Skin epidermis (tissue), 12 donors: ENCODE data around the gene MOV10.

Experiments used
- H3K27ac ChIP-seq, 21 experiments: fragments of 200-600 bp; sonication (generic) in 11 of 21; one replicate each; pipeline ENCODE4 v1.5.0; 2020; ENCODE audit warnings: mild to moderate bottlenecking in 3 of 21, inconsistent platforms in 2 of 21, moderate library complexity in 2 of 21
- H3K4me3 ChIP-seq, 7 experiments: fragments of 200-600 bp; sonication (generic) in 2 of 7; one replicate each; pipeline ENCODE4 v1.5.0; 2020; ENCODE audit warnings: inconsistent platforms in 2 of 7, mild to moderate bottlenecking in 2 of 7, moderate library complexity in 1 of 7

The MOV10 gene

DNA sequence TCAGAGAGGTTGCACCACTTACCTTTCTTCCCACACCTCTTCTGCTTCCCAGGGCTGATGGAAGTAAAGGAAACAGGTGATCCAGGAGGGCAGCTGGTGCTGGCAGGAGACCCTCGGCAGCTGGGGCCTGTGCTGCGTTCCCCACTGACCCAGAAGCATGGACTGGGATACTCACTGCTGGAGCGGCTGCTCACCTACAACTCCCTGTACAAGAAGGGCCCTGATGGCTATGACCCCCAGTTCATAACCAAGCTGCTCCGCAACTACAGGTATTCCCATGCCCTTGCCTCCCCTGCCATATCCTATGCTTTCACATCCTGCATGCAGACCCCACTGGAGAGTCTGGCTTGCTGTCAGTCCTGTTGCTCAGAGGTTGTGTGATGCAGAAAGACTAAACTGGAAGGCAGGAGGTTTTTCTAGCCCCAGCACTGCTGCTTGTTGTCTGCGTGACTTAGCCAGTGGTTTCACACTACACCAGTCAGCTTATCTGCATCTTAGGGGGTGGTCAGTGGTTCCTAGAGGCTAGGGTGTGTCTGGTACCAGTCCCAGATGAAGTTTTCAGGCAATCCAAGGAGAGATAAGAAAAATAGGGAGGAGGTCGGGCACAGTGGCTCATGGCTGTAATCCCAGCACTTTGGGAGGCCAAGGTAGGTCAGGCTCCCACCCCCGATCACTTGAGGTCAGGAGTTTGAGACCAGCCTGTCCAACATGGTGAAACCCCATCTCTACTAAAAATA lies 22.3 kb downstream of the MOV10 start:
- no peak overlapping the region for H3K4me3 ChIP-seq
- H3K27ac ChIP-seq, result no peak overlapping the region

DNA sequence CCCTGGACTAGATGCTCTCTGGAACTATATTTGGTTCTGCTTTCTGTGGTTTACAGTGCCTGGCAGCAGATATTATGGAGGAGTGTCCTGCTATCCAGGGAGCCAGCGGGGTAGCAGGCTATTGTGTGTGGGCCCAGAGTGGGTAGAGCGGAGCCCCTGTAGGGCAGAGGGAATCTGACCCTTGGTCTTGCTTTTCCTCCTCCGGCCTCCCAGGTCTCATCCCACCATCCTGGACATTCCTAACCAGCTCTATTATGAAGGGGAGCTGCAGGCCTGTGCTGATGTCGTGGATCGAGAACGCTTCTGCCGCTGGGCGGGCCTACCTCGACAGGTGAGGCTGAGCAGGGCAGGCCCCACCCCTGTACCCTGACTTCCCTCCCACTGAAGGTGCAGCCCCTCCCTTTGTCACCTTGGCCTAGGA lies 23.3 kb downstream of the MOV10 start:
- peak overlapping the region in 1 of 21 experiments; percentile 1 for H3K27ac ChIP-seq

DNA sequence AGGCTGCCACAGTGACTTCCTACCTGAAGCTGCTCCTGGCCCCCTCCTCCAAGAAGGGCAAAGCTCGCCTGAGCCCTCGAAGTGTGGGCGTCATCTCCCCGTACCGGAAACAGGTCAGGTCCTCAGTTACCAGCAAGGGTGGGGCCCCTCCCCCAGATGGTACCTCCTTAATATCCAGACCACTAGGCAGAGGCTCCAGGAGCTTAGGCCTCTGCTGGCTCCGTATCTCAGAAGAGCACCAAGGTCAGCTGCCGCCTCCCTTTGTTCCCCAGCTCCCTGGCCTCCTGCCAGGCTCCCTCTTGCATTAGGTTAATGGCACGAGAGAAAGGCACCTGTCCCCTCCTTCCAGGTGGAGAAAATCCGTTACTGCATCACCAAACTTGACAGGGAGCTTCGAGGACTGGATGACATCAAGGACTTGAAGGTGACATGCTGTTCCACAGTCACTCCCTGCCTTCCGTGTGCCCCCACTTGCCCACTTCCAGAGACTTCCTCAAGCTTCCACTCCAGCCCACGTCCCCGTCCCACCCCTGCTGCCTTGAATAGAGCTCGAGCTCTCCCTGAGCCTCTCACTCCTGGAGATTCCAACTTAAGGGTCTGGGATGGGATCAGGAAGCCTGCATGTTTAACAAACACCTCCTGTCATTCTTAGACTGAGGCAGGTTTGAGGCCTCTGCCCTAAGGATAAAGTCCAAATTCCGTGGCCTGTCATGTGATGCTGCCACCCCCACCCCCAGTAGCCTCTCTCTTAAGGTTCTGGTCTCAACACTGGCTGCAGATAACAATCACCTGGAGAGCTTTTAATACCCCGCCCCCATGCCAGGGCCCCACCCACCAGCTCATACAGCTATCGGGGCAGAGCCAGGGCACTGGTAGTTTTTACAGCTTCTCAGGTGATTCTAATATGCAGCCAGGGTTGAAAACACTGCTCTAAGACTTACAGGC lies 24.2 kb downstream of the MOV10 start:
- H3K27ac ChIP-seq, result peak overlapping the region in 6 of 21 experiments; percentile 64 to 86 (median 80)
- no peak overlapping the region for H3K4me3 ChIP-seq

More for the DNA sequence above, 23.3 kb downstream of the MOV10 start:
- H3K4me3 ChIP-seq, result no peak overlapping the region

DNA sequence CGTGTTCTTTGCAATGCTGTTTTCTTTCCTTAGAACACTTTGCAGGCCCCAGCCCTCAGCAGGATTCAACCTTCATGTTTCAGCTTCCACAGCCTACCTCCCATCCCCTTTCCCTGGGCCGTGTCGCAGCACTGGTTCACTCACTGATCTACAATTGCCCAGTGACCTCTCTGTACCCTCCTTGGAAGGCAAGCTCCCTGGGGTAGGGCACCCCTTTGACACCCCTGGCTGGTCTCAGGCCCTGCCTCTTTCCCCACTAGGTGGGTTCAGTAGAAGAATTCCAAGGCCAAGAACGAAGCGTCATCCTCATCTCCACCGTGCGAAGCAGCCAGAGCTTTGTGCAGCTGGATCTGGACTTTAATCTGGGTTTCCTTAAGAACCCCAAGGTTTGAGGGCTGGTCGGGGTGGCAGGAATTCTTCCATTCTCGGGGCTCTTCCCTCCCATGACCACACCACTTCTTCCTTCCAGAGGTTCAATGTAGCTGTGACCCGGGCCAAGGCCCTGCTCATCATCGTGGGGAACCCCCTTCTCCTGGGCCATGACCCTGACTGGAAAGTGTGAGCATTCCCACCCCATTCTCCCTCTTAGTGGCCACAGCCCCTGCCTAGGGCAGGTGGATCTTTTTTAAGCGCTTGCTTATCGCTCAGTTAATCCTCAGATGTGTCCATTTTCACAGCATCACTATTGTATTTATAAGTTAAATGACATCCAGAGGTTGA lies 25.1 kb downstream of the MOV10 start:
- Histone ChIP-seq H3K4me3 (no peak overlapping the region), H3K27ac (peak overlapping the region in 17 of 21 experiments; percentile 41 to 87 (median 78))

DNA sequence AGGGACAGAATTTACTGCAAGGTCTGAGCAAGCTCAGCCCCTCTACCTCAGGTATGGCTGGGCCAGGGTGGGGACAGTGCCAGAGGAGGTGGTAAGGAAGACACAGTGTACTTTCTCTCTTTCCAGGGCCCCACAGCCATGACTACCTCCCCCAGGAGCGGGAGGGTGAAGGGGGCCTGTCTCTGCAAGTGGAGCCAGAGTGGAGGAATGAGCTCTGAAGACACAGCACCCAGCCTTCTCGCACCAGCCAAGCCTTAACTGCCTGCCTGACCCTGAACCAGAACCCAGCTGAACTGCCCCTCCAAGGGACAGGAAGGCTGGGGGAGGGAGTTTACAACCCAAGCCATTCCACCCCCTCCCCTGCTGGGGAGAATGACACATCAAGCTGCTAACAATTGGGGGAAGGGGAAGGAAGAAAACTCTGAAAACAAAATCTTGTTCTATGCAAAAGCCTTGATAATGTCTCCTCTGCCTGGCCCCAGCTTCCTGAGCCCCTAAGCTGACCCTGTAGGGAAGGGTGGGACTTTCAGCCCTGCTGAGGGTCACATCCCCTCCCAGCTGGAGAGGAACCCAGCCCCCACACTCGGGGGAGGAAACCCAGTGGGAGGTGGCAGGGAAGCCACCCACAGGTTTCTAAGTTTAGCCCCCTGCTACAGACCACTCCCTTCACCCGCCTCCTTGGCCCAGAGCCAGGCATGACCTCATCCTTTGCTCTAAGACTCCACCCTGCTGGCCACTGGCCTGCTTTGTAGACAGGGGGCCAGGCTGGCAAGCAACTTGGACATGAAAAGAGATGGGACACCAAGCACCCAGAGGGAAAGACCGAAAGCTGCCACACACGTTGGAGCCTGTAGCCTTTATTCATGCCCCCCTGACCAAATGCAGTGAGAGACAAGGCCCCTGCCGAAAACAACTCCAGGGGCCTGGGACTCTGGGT lies 26.1 kb downstream of the MOV10 start:
- H3K4me3 ChIP-seq, result no peak overlapping the region

DNA sequence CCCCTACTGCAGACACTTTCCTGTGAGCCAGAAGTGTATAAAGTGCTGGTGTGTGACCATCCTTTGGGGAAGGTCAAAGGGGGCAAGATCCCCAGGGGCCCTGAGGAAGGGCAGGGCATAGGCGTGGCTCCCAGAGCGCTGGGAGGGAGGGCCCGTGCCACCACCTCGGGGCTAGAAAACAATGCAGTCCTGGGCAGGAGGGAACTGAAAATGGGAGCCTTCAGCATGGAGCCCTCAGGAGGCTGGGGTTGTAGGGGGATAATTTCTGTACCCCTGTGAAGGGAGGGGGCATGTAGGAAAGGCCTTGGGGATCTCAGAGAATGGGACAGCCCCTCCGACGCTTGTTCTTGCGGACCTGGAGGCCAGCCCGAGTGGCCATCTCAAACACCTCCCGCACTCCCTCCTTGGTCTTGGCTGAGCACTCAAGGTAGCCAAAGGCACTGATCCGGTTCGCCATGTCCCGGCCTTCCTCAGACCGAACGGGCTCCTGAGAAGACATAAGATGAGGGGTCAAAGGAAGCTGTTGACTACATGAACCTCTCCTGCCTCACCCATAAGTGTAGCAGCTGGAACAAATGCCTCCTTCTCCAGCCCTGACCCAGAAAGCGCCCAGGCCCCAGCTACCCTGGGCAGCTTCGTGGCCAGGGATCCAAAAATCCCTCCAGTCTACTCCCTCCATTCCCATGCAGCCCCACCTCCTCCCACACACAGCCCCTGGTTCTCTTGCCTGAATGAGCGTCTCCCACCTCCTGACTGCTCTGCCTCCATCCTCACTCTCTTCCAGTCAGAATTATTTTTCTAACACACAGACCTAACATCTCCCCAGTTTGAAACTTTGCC lies 27.0 kb downstream of the MOV10 start:
- H3K27ac ChIP-seq, result peak overlapping the region in 20 of 21 experiments; percentile 35 to 87 (median 77)
- no peak overlapping the region for H3K4me3 ChIP-seq

More for the DNA sequence above, 26.1 kb downstream of the MOV10 start:
- peak overlapping the region in 20 of 21 experiments; percentile 35 to 87 (median 77) for H3K27ac ChIP-seq

DNA sequence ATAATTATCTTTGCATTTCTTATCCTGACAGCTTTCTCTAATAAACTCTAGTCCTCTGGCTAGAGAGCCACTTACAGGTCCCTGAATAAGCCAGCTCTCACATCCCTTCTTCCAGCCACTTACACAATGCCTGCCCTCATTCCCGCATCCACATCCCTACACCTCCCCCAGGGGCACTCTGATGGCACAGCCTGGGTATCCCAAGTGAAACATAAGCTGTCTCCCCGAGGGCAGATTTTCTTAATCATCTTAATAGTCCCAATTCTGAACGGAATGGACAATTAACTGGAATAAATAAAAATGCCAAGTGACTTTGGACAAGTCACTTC lies 27.6 kb downstream of the MOV10 start:
- peak overlapping the region in 14 of 21 experiments; percentile 12 to 87 (median 78) for H3K27ac ChIP-seq
- H3K4me3 ChIP-seq, result no peak overlapping the region

DNA sequence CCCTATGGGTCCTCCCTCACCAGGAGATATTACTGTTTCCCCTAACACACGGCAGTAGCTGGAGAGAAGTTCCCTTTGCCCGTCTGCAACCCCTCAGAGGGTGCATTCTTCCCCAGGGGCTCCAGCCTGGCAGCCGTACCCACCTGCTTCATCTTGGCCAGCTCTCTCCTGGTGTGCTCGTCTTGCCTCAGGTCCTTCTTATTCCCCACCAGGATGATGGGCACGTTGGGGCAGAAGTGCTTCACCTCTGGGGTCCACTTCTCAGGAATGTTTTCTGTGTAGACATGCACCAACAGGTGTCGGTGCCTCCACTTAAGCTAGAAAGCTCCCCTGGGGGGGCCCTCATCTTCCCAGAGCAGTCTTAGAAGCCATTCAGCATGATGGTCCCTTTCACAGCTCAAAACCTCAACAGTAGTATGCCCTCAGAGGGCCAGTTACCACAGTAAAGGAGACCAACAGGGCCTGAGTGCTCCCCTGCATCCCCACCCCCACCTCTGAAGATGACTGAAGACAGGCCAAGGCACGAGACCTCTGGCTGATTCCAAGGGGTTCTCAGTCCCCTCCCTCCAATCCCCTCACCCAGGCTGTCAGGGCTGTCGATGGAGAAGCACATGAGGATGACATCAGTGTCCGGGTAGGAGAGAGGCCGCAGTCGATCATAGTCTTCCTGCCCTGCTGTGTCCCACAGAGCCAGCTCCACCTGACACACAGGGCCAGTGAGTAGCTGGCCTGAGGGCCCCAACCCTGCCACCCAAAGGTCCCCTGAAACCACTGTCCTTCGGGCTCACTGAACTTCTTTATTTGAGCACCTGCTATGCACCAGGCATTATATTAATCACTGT lies 28.2 kb downstream of the MOV10 start:
- no peak overlapping the region for H3K4me3 ChIP-seq

DNA sequence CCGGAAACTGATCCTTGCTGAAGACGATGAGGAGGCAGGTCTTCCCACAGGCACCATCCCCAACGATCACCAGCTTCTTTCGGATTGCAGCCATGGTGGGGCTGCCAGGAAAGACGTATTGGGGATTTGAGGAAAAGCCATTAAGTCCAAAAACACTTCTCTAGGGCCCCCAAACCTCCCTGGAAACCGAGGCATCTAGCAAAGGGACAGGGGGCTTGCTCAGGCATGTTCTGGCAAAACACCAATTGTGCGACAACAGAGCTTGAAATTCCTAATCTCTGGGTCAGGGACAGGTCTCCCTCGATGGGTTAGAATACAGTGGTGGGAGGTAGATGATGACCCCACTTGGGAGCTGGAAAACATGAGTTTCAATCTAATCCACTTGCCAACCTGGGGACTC lies 29.2 kb downstream of the MOV10 start:
- Histone ChIP-seq H3K4me3 (no peak overlapping the region), H3K27ac (peak overlapping the region in 10 of 21 experiments; percentile 72 to 96 (median 92))

More for the DNA sequence above, 28.2 kb downstream of the MOV10 start:
- H3K27ac ChIP-seq, result peak overlapping the region in 10 of 21 experiments; percentile 12 to 96 (median 79)

DNA sequence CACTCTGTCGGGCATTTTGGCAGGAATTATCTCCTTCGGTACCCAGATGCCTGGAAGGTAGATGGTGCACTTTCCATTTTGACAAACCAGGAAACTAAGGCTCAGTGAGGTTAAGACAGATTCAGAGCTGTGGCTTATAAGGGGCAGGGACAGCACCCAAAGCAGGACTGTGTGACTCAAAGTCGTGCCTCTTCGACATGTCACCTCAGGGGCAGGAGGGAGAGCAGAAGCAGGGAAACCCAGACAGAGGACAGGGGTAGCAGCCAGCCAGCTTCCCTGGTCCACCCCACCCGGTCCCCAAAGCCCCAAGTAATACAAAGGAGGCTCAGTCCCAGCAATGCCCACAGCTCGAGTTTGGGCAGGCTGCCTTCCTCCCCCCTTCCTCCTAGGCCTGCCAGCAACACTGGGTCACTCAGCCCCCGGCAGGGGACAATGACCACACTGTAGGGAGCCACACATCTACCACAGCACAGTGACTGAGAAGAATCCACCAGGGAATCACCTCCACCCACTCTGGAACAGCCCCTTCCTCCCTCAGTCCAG lies 30.0 kb downstream of the MOV10 start:
- Histone ChIP-seq H3K27ac (peak overlapping the region; percentile 0 to 97 (median 91)), H3K4me3 (peak overlapping the region in 6 of 7 experiments; percentile 76 to 97 (median 87))

DNA sequence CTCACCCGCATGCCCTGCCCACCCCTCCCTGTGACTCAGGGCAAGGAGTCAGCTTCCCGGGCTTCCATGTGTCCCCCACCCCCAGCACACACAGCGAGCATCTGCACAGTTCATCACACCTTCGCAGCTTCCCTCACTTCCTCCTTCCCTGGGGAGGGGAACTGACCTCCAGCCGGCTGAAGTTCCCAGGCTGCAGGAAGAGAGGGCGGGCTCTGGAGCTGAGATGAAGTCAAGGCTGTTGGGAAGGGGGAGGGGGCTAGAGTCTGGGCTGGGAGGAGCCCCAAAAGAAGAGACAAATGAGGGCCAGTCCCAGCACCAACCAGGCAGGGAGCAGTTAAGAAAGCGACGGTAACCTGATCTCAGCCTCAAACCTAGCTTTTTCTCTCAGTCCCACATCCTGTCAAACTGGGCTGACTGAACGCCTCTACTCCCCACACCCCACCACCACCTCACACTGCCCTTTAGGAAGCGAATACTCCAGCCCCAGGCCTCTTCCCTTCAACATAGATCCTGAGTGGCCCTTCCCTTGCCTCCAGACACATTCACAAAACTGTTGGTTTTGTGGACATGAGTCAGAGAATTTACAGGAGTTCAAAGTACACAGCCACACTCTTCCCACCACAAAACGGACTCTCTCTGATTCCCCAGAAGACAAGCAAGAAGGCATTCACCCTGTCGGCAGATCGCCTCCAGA lies 30.6 kb downstream of the MOV10 start:
- peak overlapping the region; percentile 24 to 97 (median 91) for H3K27ac ChIP-seq
- peak overlapping the region; percentile 4 to 97 (median 84) for H3K4me3 ChIP-seq

DNA sequence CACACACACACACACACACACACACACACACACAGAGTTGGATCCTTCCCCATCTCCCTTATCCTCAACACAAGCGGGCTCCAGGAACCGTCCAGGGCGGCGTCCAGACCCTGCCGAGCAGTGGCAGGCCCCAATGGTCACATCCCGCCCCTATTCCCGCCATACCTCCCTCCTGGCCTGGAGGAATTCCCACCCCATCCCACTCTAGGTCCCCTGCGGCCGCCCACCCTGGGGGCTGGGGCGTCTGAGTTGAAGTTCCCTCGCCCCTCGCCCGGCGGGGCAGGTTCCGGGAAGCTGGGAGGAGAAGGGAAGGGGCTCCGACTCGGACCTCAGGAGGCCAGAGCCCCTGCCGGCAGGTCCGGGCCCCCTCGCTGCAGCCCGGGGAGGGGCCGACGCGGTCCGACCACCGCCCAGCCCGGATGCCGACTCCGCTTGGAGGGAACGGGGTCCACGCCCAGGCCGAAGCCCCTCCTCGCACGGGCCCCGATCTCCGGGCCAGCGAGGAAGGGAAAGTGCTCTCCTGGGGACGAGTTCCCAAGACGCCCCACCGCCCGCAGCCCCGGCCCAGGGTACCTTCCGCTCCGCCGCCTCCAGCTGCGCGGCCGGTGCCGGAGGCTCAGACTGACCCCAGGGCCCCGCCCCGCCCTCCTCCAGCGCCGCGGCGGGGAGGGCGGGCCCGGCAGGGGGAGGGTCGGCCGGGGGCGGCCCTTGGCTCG lies 32.2 kb downstream of the MOV10 start, which contains the start of gene RHOC:
RHOC (minus strand) TSS at position 623 of the 716 bp plus-strand sequence. CDS start 3,328 bp downstream, outside the sequence.
- Histone ChIP-seq H3K27ac (peak within 1 kb of the TSS; percentile 27 to 97 (median 93)), H3K4me3 (peak within 1 kb of the TSS; percentile 76 to 97 (median 90))

DNA sequence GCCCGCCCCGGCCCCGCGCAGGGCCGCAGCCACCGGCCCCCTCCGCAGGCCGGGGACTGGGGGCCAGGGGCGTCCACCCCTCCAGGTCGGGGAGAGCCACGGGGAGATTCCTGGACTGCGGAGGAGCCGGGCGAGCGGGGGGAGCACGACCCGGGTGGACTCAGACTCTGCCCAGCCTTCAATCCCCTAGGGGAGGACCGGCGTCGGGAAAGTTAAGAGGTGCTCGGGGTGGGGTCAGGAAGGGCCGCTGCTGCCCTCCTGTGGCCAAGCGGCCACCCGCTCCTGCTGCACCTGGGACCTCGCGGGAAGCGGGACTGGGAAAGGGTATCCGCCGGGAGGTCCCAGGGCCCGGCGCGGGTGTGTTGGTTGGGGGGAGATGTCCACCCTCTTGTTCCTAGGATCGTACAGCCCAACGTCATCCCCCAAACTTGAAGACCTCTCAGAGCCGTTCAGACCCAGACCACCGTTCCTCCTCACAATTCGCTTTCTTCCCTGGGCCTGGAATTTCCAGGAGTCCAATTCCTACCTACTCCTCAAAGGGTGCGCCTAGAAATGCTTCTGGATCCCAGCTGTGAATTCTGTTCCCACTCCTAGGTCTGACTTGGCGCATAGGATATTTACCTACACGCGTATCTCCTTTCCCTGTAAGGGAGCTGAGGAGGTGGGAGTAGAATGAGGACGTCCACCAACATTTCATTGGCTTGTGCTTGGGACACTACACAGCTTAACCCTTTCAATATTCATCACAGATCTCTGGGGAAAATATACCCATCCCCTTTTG lies 33.0 kb downstream of the MOV10 start:
- Histone ChIP-seq H3K27ac (peak overlapping the region in 19 of 21 experiments; percentile 84 to 97 (median 94)), H3K4me3 (peak overlapping the region; percentile 76 to 97 (median 90))

DNA sequence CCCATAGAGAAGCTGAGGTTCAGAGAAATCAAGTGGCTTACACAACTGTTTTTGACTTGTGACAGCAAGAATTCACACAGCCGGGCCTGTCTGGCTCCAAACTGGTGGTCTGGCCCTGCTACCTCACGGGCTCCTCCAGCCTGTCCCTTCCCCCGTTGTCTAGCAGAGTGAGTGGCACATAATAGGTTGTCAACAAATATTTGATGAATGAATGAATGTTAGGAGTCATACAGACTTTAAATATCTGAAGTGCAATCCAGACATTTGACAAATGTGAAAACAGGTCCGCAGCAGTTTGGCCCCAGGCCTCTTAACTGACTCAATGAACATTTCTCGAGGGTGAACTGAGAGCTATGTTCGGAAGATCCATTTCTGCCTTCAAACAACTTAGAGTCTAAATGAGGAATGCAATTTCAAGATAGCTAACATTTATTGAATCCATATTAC lies 33.6 kb downstream of the MOV10 start:
- Histone ChIP-seq H3K27ac (peak overlapping the region in 7 of 21 experiments; percentile 84 to 97 (median 95)), H3K4me3 (no peak overlapping the region)
